ENCODE results near the gene KCND3.

GRCh38 chr1:111761717-111762116 lies 227.8 kb downstream of the KCND3 start:
- TF ChIP-seq, protein P1, sequence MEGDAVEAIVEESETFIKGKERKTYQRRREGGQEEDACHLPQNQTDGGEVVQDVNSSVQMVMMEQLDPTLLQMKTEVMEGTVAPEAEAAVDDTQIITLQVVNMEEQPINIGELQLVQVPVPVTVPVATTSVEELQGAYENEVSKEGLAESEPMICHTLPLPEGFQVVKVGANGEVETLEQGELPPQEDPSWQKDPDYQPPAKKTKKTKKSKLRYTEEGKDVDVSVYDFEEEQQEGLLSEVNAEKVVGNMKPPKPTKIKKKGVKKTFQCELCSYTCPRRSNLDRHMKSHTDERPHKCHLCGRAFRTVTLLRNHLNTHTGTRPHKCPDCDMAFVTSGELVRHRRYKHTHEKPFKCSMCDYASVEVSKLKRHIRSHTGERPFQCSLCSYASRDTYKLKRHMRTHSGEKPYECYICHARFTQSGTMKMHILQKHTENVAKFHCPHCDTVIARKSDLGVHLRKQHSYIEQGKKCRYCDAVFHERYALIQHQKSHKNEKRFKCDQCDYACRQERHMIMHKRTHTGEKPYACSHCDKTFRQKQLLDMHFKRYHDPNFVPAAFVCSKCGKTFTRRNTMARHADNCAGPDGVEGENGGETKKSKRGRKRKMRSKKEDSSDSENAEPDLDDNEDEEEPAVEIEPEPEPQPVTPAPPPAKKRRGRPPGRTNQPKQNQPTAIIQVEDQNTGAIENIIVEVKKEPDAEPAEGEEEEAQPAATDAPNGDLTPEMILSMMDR (IDR thresholded peaks at IDR 0.05; ENCODE audit: low read length), result no peak
- TF ChIP-seq EZH2 (IDR thresholded peaks at IDR 0.05; ENCODE audit: borderline replicate concordance, low read length), result no peak
